ENCODE measurements around the gene COX8A.

- TF ChIP-seq EZH2 (IDR thresholded peaks at IDR 0.05) (no peak), POLR2AphosphoS5 (IDR thresholded peaks at IDR 0.05; ENCODE audit: borderline replicate concordance, low read depth, low read length) (no peak)
These were observed 24.3 kb downstream of the COX8A start for GRCh38 chr11:63998558-63999348.

Measured in SK-N-MC (cell line).